NT2/D1 (cell line): ENCODE data around the gene CDK5RAP2.

ENCODE experiments used
- YY1 ChIP-seq: IDR thresholded peaks from 2 replicates; pipeline ENCODE4 v1.6.1; 2011; ENCODE audit not compliant: insufficient read length, insufficient read depth
- ZNF274 ChIP-seq: IDR thresholded peaks from 2 replicates; pipeline ENCODE4 v1.6.1; 2011; ENCODE audit warnings: mild to moderate bottlenecking, low read depth, low read length

DNA sequence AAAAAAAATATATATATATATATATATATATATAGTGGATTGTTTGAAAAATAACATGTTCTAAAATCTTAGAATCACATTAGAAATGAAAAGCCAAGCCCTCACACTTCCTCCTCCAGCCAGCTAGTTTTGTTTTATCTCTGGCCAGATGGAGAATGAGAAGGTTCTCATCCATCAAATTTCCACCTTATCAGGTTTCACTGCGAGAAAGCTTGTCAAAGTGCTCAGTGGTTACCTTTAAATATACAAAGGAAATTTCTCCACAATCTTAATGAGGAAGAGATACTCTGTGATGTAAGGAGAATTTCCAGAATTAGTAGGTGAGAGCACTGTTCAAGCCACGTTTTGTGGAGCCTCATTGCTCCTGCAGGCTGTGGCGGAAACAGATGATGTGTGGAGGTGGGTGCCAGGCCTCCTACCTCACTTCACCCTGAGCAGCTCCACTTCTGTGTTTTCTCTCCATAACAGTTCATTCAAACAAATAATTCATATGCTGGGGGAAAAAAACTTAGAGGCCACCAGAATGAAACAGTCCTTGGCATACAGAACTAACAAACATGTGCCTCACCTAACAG, 71.9 kb downstream of the CDK5RAP2 start:
- TF ChIP-seq YY1 (no peak), ZNF274 (no peak)
